Right kidney (tissue), 9 donors: ENCODE results near the gene MARCHF6.
"Not testable (repeated sequence)": the region's sequence is repeated elsewhere in the genome, so short reads cannot be mapped to it uniquely, and the experiment has no call there.

Experiments used
- DNase-seq: peaks from one replicate; pipeline ENCODE4 v3.0.0-alpha.2; 2016
- long read RNA-seq, 8 donors: transcript quantifications; one replicate each; lab custom pipeline, GENCODE V29; 2026

Gene MARCHF6
- long read RNA-seq, donor 1, full-length matches to known transcripts: 18 of 77 reads
- long read RNA-seq, donor 1, partial matches to known transcripts: 59 of 77 reads
- long read RNA-seq, donor 1, other reads (novel, unspliced or antisense): 0 of 77 reads
- long read RNA-seq, donor 2, full-length matches to known transcripts: 5 of 25 reads
- long read RNA-seq, donor 2, partial matches to known transcripts: 20 of 25 reads
- long read RNA-seq, donor 2, other reads (novel, unspliced or antisense): 0 of 25 reads
- long read RNA-seq, donor 3, full-length matches to known transcripts: 10 of 43 reads
- long read RNA-seq, donor 3, partial matches to known transcripts: 33 of 43 reads
- long read RNA-seq, donor 3, other reads (novel, unspliced or antisense): 0 of 43 reads
- long read RNA-seq, donor 4, full-length matches to known transcripts: 17 of 78 reads
- long read RNA-seq, donor 4, partial matches to known transcripts: 61 of 78 reads
- long read RNA-seq, donor 4, other reads (novel, unspliced or antisense): 0 of 78 reads
- long read RNA-seq, donor 5, full-length matches to known transcripts: 20 of 56 reads
- long read RNA-seq, donor 5, partial matches to known transcripts: 36 of 56 reads
- long read RNA-seq, donor 5, other reads (novel, unspliced or antisense): 0 of 56 reads
- long read RNA-seq, donor 6, full-length matches to known transcripts: 15 of 43 reads
- long read RNA-seq, donor 6, partial matches to known transcripts: 28 of 43 reads
- long read RNA-seq, donor 6, other reads (novel, unspliced or antisense): 0 of 43 reads
- long read RNA-seq, donor 7, full-length matches to known transcripts: 31 of 95 reads
- long read RNA-seq, donor 7, partial matches to known transcripts: 64 of 95 reads
- long read RNA-seq, donor 7, other reads (novel, unspliced or antisense): 0 of 95 reads
- long read RNA-seq, donor 8, full-length matches to known transcripts: 17 of 54 reads
- long read RNA-seq, donor 8, partial matches to known transcripts: 37 of 54 reads
- long read RNA-seq, donor 8, other reads (novel, unspliced or antisense): 0 of 54 reads

- peak; percentile 98 for DNase-seq
Measured at GRCh38 chr5:10353241-10354047, at the start of gene MARCHF6. Gene MARCHF6, plus strand, starts transcription at chr5:10353695. Its CDS starts 204 bp downstream, at chr5:10353899.

GRCh38 chr5:10303699-10304170, 49.8 kb upstream of the MARCHF6 start:
- DNase-seq: no peak

DNA sequence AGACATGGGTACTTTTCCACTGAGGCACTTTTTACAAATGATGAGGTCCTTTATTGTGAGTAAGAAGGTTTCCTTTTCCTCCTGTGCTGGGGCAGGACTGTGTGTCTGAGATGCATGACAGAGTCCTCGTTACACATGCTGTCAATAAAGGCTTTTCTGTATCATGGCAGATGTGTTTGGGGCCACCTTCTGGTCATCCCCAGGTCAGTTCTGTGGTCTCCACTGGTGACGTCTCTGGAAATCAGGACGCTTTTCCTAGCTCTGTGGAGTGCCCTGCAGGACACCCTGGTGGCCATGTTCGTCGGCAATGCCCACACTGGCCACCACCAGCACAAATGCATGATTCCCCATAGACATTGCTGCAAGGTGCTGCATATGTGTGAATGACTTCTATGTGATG, 48.6 kb upstream of the MARCHF6 start:
- DNase-seq: no peak

DNA sequence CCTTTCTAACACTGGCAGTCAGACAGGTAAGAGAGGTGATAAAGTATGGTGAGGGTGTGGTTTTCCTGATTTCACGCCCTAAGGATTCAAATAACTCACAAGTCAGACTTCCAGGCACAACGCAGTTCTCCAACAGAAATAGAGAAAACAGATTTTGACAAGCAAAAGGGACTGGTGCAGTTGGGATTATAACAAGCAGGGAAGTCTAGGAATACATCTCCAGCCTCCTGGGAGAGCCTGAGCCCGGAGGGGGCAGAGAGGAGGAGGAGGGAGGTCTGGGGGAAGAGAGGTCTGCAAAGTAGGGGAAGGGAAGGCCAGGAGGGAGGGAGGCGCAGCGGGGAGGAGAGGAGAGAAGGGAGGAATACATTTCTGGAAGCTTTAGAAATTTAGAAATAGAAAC, 47.4 kb upstream of the MARCHF6 start:
- no peak for DNase-seq

DNA sequence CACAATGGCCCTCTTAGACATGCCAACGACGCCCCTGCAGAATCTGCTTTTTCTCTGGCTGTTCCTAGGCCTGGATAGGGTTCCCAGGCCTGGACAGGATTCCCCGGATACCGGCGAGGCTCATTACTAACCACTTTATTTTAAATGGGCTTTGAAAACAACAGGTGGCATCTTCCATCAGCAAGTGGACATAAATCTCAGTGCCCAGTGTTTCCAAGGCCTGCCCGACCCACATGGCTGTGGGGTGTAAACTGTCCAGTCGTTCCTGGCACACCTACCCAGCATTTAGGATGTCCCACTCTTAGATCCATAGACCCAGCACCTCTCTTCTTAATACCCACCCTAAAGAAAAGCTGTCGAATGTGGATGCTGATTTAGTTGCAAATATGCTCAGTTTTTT, 46.7 kb upstream of the MARCHF6 start:
- no peak for DNase-seq

DNA sequence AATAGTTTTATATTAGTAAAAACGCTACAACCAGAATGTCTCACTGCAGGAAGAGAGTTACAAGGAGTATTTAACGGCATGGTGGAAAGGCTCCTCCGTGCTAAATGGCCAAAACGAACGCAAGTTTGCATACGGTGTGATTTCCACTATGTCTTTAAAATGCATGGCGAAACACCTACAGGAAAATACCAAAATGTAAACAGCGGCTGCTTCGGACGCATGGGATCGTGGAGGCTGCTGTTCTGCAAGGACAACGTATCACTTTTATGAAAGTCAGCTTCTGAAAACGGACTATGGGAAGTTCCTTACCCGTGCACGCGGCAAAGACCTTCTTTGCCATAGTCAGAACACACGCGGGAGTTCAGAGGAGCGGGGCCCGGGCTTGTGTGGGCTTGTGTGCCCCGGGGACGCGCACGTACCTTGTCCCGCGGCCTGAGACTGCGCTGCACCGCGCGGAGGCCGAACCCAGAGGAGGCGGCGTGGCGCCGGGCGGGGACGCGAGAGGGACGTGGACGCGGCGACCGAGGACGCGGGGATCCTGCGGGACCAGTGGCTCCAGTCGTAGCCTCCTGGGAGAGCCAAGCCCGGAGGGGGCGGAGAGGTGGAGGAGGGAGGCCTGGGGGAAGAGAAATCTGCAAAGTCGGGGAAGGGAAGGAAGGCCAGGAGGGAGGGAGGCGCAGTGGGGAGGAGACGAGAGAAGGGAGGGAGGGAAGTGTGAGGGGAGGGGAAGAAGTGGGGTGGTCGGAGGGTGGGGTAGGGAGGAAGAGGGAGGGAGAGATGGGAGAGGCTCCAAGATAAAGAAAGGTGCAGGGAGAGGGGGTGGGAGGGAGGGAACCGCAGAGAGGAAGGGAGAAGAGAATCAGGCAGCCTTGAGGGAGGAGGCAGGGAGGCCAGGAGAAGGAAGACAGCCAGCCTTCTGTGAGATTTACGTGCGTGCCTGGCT, 46.0 kb upstream of the MARCHF6 start, which contains the start of gene CMBL:
CMBL (minus strand) TSS at position 697 of the 943 bp plus-strand sequence. CDS start 17,140 bp downstream, outside the sequence.
- DNase-seq: peak; percentile 90

DNA sequence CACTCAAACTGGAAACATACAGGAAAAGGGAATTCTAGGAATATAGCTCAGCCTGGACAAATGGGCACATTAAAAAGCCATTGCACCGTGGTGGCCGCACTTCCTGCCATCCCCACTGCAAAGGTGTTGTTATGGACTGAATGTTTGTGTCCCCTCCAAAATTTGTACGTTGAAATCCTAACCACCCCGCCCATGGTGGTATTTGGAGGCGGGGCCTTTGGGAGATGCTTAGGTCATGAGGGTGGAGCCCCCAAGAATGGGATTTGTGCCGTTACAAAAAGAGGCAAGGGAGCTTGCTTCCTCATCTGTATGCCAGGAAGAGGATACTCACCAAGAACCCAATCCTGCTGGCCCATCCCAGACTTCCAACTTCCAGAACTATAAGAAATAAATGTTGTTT, 44.7 kb upstream of the MARCHF6 start:
- no peak for DNase-seq

GRCh38 chr5:10310066-10310779, 43.3 kb upstream of the MARCHF6 start:
- no peak for DNase-seq

- not testable (repeated sequence) for DNase-seq
Measured at GRCh38 chr5:10310835-10311570, 42.5 kb upstream of the MARCHF6 start.

DNA sequence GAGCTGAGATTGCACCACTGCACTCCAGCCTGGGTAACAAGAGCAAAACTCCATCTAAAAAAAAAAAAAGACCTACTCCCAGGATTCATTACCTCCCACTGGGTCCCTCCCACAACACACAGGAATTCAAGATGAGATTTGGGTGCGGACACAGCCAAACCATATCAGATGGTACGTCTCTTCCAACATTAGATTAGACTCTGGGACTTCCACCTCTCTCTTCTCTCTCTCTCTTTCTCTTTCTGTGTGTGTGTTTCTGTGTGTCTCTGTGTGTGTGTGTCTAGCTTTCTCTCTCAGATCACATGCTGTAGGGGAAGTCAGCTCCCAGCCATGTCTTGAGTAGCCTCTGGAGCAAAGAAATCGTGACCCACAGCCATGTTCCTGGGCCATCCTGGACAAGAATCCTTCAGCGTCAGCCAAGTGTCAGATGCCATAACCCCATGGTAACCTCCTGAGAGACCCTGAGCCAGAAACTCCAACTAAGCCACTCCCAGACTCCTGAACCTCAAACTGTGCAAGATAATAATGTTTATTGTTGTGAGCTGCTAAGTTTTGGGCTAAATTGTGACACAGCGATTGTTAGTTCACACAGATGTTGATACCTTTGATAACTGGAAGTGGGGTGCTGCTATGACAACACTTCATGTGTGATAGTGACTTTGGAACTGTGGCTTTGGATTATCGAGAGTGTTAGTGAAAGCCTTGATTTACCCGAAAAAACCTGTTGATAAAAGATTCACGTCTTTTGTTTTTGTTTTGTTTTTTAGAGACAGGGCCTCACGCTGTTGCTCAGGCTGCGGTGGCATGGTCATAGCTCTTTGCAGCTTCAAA, 41.7 kb upstream of the MARCHF6 start:
- DNase-seq: no peak

- no peak for DNase-seq
Measured at GRCh38 chr5:10315201-10315600, 38.3 kb upstream of the MARCHF6 start.

DNA sequence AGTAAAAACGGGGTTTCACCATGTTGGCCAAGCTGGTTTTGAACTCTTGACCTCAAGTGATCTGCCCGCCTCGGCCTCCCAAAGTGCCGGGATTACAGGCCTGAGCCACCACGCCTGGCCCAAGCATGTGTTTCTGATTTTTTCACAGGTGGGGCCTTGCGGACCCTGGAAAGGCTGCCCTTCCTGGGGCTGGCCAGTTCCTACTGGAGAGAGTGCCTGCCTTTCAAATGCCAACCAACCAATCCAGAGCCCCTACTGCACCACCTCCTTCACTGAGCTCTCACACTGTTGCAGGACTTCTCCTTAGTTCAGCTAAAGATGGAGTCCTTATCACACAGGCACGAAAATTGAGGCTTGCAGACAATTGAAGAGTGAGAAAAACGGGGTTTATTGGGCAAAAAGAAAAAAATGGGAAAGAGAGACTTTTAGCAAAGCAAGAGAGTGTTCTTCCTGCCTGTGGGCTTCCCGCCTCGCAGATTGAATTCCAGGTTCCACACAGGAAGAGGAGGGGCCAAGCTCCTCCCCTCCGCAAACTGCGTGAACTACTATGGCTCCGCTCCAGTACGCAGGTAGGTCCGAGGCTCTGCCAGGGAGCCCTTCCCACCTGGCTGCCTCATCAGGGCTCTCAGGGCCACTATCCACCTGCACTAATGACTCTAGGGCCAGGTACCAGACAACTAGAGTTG, 37.5 kb upstream of the MARCHF6 start:
- no peak for DNase-seq

- DNase-seq: no peak
Measured at GRCh38 chr5:10317825-10318682, 35.4 kb upstream of the MARCHF6 start.

DNA sequence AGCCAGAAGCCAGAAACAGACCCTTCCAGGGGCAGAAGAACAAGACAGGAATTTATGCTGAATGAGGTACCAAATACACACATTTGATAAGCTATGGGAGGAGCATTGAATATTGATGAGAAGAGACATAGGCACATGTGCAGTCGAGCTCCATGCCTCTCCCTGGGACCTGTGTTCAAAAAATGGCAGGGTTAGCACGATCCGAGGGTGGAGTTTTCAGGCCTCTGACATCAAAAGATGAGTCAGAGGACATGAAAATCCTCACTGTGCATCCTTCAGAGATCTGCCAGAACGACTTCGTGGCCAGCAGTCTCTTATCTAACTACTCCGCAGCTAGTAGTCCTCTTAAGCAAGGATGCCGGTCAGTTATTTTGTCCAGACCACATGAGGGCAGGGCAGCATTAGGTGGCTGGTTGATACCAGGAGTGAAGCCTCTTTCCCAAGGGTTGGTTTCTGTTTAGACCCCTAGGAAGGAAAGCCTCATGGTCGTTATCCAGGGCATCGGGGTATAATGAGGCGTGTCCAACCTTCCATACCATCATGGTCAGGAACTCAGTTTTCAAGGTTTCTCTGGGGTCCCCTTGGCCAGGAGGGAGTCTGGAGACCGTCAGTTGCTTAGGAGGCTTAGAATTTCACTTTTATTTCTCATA, 34.2 kb upstream of the MARCHF6 start:
- DNase-seq: no peak

DNA sequence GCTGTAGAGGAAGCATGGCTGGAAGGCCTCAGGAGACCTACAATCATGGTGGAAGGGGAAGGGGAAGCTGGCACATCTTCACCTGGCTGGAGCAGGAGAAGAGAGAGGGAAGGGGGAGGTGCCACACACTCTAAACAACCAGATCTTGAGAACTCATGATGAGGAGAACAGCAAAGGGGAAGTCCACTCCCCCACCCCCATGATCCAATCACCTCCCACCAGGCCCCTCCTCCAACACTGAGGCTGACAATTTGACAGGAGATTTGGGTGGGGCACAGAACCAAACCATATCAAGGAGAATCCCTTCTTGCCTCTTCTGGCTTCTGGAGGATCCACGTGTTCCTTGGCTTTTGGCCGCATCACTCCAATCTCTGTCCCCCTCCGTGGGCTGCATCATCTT, 32.7 kb upstream of the MARCHF6 start:
- no peak for DNase-seq

DNA sequence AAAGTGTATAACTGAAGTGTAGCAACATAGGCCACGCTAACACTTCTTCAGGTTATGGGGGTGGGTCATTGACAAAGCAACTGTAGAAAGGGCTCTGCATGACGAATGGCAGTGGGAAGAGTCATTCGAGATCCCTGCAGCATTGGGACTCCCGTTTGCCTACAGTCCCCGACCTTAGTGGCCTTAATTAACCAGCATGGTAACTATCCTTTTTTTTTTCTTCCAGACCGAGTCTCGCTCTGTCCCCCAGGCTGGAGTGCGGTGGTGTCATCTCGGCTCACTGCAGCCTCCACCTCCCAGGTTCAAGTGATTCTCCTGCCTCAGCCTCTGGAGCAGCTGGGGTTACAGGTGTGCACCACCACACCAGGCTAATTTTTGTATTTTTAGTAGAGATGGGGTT, 31.6 kb upstream of the MARCHF6 start:
- DNase-seq: no peak
